Left forelimb (tissue), 1 donor: ENCODE data around the gene MYO5C.
A peak's percentile ranks its signal among the peaks of the same experiment; 100 is the strongest.
"Not testable (repeated sequence)": the region's sequence is repeated elsewhere in the genome, so short reads cannot be mapped to it uniquely, and the experiment has no call there.

ENCODE experiments used
- DNase-seq: peaks from one replicate; pipeline ENCODE4 v3.0.0-alpha.2; 2018; ENCODE audit warnings: low spot score

The MYO5C gene

GRCh38 chr15:52204657-52205056 is 90.9 kb downstream of the MYO5C start:
- DNase-seq = no peak

GRCh38 chr15:52200831-52201365 is 94.7 kb downstream of the MYO5C start:
- no peak for DNase-seq

- DNase-seq = no peak
Measured at GRCh38 chr15:52199271-52199670, 96.3 kb downstream of the MYO5C start.

- no peak for DNase-seq
Measured at GRCh38 chr15:52196891-52197290, 98.7 kb downstream of the MYO5C start.

- no peak for DNase-seq
Measured at GRCh38 chr15:52193791-52194190, 101.8 kb downstream of the MYO5C start.

GRCh38 chr15:52193321-52193720 is 102.3 kb downstream of the MYO5C start:
- DNase-seq = no peak

- DNase-seq = no peak
Measured at GRCh38 chr15:52191207-52191606, 104.4 kb downstream of the MYO5C start, which contains the start of gene GNB5. GNB5 (minus strand) TSS chr15:52191392; CDS start chr15:52184676, 6,716 bp downstream.

GRCh38 chr15:52186651-52187486 is 108.7 kb downstream of the MYO5C start:
- DNase-seq = no peak

GRCh38 chr15:52185151-52185561 is 110.4 kb downstream of the MYO5C start:
- no peak for DNase-seq

- no peak for DNase-seq
Measured at GRCh38 chr15:52184721-52185120, 110.9 kb downstream of the MYO5C start.

GRCh38 chr15:52183562-52184173 is 111.9 kb downstream of the MYO5C start:
- DNase-seq = no peak

- DNase-seq = no peak
Measured at GRCh38 chr15:52181938-52182780, 113.4 kb downstream of the MYO5C start.

- no peak for DNase-seq
Measured at GRCh38 chr15:52180851-52181450, 114.7 kb downstream of the MYO5C start.

- DNase-seq = no peak
Measured at GRCh38 chr15:52180196-52180835, 115.3 kb downstream of the MYO5C start.

GRCh38 chr15:52179278-52180195 is 116.1 kb downstream of the MYO5C start:
- peak; percentile 81 for DNase-seq

GRCh38 chr15:52178765-52179164 is 116.8 kb downstream of the MYO5C start:
- no peak for DNase-seq

- DNase-seq = no peak
Measured at GRCh38 chr15:52172869-52173268, 122.7 kb downstream of the MYO5C start.

GRCh38 chr15:52171807-52172206 is 123.8 kb downstream of the MYO5C start:
- DNase-seq = no peak

GRCh38 chr15:52171386-52171785 is 124.2 kb downstream of the MYO5C start:
- DNase-seq = no peak

GRCh38 chr15:52170199-52170598 is 125.4 kb downstream of the MYO5C start:
- not testable (repeated sequence) for DNase-seq
